Activated naive CD4-positive, alpha-beta T cell treated with Interleukin-2 at 50 U/mL for 16 hours (primary cell): ENCODE measurements around the gene CHRNA7.

Source experiments
- DNase-seq: peaks from one replicate; pipeline ENCODE4 v3.0.0-alpha.2; 2020

Gene CHRNA7

GRCh38 chr15:32091505-32092380, 61.4 kb downstream of the CHRNA7 start:
- DNase-seq: no peak

GRCh38 chr15:32096213-32096612, 65.9 kb downstream of the CHRNA7 start:
- DNase-seq: no peak

DNA sequence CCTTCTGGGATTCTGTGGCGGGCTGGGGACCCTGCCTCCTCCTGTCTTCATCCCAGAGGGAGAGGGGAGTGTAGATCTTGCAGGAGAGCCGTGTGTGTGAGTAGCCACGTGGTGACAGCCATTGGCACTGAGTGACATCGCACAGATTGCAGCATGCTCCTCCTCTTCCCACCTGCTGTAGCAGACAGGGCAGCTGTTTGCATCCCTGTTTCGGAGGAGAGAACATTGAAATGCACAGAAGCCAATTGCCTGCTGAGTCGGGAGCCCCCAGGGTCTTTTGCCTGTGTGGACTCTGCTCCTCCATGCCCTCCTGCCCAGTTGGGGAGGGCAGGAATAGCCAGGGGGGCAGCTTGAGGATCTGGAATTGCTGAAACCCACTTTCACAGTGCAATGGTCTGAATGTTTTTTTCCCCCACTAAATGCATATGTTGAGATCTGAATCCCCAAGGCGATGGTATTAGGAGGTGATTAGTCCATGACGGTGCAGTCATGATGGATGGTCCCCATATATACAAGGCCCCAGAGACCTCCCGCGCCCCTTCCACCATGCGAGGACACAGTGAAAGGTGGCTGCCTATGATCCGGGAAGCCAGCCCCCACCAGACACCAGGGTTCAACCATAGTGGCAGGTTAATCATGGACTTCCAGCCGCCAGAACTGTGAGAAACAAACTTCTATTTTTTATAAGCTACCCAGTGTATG, 66.8 kb downstream of the CHRNA7 start:
- DNase-seq: no peak

- DNase-seq: no peak
Observed at GRCh38 chr15:32098033-32098432, 67.7 kb downstream of the CHRNA7 start.

DNA sequence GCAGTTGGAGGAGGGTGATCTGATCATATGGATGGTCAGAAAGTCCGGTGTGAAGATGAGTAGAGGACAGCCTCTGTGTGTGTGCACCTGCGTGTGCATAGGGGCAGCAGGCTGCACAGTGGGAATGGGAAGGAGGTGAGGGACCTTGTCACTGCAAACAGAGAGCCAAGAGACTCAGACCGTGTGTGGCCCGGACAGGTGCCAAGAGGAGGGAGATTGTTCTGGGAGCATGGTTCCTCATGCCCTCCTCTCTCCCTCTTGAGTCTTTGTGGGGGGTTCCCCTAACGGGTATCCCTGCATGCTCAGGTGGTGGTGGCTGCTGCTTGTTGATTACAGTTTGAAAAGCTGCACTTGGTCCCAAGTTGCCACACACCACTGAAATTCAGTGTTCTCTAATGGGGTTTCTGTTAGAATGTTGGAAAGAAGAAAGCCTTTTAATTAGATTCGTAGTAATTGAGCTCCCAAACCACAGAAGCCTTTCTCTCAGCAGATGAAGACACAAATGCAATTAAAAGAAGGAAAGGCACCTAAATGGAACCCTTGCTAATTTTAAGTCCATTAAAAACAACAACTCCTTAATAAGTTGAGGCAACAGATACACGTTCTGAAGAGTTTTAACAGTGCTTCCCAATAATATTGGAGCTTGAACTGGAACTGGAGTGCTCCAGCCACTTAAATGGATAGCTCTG, 68.9 kb downstream of the CHRNA7 start:
- no peak for DNase-seq

GRCh38 chr15:32099956-32100684, 69.8 kb downstream of the CHRNA7 start:
- no peak for DNase-seq

DNA sequence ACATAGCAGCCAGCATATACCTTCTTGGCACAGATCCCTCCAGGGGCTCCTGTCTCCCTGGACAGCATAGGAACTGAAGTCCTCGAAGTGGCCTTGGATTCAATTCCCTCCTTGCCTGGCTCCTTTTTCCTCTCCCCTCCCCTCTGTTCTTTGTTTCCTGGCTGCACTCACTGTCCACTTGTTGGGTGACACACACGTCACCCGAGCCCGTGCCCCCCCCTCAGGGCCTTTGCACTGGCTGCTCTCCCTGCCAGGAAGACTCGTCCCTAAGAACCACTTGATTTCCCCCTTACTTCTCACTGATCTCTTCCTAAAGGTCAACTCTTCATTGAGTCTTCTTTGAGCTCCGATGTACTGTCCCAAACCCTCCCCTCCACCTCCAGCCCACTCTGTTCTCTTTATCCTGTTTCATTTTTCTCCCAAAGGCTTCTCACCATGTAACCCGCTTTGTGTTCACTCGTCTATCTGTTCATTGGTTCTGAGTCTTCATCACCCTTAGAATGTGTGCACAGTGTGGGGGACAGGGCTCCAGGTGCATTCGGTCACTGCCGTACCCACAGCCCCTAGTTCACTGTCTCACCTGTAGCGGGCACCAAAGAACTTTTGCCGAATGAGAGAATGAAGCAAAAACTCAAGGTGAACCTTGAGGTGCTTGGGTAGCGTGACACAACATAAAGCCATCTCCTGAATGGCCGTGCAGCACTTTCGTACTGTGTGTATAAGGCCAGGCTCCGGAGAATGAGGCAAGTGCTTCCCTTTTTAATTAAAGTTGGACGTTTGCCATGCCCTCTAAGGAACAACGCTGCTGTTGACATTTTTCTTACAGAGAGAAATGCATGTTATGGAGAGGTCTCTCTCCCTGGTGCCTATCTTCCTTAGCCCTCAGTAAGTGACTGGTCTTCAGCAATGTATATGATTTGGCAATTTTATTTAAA, 74.0 kb downstream of the CHRNA7 start:
- no peak for DNase-seq

DNA sequence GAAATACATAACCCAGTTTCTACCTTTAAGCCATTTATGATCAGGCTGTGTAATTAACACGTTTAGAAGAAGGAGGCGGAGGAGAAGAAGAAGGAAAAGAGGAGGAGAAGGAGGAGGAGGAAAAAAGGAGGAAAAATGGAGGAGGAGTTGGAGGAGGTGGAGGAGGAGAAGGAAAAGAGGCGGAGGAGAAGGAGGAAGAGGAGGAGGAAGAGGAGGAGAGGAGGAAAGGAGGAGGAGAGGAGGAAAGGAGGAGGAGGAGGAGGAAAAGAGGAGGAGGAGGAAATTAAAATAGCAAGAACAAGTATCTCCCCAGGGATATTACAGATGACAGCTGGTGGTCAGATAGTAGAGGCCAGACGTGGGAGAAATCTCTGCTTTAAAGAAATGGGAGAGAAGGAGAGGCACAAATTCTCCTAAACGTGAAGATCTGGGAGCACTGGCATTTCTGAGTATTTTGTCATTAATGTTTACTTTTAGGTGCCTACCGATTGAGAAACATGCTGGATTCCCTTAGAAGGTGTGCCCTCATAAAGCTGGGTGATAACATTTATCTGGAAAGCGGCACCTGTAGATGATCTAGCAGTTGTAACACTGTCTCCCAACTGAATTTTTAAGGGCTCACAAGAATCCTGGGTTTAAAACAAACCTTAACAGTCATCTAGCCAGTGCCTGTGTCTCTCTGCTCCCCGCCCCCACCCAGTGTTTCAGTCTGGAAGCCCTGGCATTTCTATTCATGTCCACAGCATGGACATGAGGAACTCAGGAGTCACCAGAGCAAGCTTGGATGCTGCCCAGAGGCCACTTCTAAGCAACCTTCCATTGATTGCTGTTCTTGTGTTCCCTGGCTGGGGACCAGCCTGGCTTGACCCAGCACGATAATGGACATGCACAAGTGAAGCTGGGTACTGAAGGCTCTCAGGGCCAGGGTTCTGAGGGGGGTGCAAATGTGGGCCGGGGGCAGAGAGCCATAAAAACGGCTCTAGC, 75.2 kb downstream of the CHRNA7 start:
- DNase-seq: no peak

- no peak for DNase-seq
Observed at GRCh38 chr15:32106401-32107381, 76.4 kb downstream of the CHRNA7 start.

DNA sequence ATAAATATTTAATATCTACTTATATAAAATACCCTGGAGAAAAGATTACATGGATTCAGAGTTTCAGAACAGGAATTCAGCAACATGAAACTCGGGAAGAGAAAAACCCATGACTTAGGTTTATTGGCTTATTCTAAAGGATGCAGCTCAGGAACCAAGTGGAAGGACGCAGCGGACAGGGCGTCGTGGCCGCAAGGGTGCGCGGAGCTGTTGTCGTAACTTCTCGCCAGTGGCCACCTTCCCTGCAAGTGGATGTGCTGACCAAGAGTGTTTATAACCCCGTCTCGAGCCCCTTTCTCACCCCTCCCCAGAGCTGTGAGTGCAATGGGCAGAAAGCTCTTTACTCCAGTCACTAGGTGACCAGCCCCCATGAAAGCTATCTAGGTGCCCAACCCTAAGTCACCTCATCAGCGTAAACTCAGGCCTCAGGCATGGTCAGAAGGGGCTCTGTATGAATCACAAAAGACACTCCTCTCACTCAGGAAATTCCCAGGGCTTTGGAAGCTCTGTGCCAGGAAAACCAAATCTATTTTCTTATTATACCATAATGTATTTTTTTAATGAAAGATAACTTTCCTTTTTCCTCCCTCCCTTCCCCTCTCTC, 77.3 kb downstream of the CHRNA7 start:
- no peak for DNase-seq

DNA sequence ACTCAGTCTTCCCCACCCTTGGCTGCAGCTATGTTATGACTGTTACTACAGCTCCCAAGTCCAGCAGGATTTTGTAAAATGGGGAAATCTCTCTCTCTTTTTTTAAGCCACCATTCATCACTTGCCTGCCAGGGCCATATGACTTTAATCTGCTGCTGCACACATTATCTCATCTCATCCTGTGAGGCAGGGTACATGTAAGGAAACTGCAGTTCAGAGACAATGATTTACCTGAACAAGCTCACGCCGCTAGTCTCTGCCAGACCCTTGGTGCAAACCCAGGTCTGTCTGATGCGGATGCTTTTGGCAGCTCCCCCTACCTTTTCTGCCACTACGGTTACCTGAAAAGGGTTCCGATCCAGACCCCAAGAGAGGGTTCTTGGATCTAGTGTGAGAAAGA, 78.3 kb downstream of the CHRNA7 start:
- no peak for DNase-seq

DNA sequence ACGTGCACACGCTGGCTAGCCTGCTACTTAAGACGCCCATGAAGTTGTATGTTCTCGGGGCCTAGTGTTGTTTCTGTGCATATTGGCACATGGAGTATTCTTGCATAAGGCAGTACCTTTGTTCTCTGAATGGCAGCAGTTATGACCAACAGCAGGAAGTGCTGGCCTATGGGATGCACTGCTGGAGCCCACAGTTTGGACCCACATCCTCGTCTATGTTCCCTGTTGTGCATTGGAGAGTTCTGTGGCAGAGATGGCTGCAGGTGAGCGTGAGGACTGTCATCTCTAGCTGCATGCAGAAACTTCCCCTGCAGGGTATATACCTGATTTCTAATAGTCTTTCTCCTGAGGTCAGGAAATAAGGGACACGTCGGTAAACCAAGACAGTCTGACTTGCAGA, 81.8 kb downstream of the CHRNA7 start:
- DNase-seq: no peak

DNA sequence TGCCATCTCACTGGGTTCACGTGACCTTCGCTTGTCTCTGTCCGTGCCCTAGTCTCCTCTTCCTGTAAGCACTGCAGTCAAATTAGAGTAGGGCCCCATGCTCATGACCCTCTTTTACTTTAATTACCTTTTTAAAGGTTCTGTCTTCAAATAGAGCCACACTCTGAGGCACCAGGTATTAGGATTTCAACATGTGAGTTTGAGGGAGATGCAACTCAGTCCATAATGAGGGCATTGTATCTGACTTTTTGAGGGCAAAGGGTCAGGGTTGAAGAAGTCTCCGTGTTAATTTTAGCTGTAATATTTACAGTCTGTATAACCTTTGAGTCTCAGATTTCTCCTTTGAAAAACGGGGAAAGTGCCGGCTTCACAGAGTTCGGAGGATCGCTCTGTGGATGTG, 82.9 kb downstream of the CHRNA7 start:
- DNase-seq: no peak

DNA sequence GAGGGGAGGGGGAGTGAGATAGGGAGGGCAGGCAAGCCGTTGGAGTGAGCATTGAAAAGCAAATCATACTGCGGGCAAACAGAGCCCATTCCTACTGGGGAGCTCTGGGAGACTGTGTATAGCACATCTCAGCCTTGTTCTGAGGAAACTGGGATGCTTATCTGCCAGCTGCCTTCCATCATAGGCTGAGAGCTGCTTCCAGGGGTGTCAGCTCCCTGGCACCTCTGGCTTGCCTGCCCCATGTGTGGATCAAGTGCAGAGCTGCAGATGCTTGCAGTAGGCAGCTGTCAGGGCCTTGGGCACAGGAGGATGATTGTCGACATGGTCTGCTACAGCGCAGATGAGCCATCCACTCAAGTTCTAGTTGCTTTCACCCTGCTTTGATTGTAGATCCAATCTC, 86.8 kb downstream of the CHRNA7 start:
- DNase-seq: no peak

- no peak for DNase-seq
Observed at GRCh38 chr15:32119286-32119685, 89.0 kb downstream of the CHRNA7 start.

- DNase-seq: no peak
Observed at GRCh38 chr15:32119694-32120330, 89.5 kb downstream of the CHRNA7 start.

DNA sequence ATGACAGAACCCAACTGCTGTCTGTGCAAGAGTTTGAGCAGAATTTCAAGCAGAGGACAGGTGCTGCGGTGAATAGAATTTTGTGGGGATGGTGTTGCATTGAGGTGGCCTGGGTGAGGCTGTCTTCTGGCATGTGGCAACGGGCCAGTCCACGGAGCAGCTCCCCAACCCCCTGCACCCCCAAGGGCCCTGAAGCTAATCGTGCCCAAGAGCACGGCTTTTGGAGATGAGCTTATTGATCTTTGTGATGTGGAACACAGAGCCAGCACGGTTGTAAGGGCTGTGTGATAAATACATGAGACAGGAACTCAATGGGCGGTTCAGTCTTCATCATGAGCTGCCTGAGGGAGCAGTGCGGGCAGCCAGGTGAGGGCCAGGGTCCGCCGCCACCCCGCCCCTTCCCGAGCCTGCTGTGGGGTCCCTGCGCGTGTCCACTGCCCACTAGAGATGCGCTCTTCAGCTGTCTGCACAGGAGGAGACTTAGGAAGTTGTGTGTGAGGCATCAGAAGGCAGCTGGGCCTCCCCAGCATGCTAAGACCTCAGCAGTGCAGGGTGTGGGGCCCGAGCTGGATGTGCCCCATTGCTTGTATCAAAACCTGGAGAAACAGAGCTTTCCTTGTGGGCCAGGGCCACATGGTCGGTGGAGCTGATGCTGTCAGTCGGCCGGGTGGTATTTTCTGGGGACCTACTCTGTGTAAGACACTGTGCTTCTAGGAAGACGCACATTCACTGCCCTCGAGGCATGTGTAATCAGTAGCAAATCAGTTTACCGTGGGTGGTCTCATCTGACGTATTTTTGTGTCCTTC, 90.5 kb downstream of the CHRNA7 start:
- DNase-seq: no peak

DNA sequence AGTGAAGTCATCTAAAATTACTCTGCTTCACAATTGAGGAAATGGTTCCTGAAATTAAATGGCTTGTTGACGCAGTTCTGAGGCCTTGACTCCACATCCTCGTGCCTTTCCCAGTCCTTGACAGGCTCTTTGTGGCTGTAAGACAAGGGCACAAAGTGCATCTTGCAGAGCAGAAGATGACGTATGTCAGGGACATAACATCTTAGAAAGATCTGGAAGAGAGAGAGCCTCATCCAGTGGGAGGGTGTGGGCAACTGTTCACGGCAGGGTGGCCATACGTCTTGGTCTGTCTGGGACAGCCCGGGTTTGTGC, 91.0 kb downstream of the CHRNA7 start:
- DNase-seq: no peak
